ENCODE measurements around the gene CCNYL1.

CCNYL1 gene

GRCh38 chr2:207746131-207746530 is 34.7 kb downstream of the CCNYL1 start:
- ATAC-seq: peak; percentile 98

GRCh38 chr2:207747653-207748560 is 36.5 kb downstream of the CCNYL1 start:
- ATAC-seq: no peak
- TF ChIP-seq POU6F1 (CRISPR knock-in tag; IDR thresholded peaks at IDR 0.05; ENCODE audit: borderline replicate concordance, low read depth) (no peak), ZFP30 (CRISPR knock-in tag; IDR thresholded peaks at IDR 0.05) (no peak), CSRNP3 (CRISPR knock-in tag; IDR thresholded peaks at IDR 0.05) (no peak), CREB5 (CRISPR knock-in tag; IDR thresholded peaks at IDR 0.05; ENCODE audit: low read depth) (no peak), ARNTL (CRISPR knock-in tag; IDR thresholded peaks at IDR 0.05; ENCODE audit: borderline replicate concordance, low read depth) (no peak), ZFP3 (CRISPR knock-in tag; IDR thresholded peaks at IDR 0.05) (no peak), ZNF8 (CRISPR knock-in tag; IDR thresholded peaks at IDR 0.05) (no peak), ZNF70 (CRISPR knock-in tag; IDR thresholded peaks at IDR 0.05) (no peak), TCF4 (CRISPR knock-in tag; IDR thresholded peaks at IDR 0.05; ENCODE audit: borderline replicate concordance) (no peak), ESRRG (CRISPR knock-in tag; IDR thresholded peaks at IDR 0.05) (no peak), ZC3H10 (CRISPR knock-in tag; IDR thresholded peaks at IDR 0.05) (no peak), SNAI2 (CRISPR knock-in tag; IDR thresholded peaks at IDR 0.05) (no peak), RARB (CRISPR knock-in tag; IDR thresholded peaks at IDR 0.05) (no peak), BACH2 (CRISPR knock-in tag; IDR thresholded peaks at IDR 0.05; ENCODE audit: borderline replicate concordance) (no peak), PATZ1 (CRISPR knock-in tag; IDR thresholded peaks at IDR 0.05; ENCODE audit: borderline replicate concordance) (no peak), TSHZ2 (CRISPR knock-in tag; IDR thresholded peaks at IDR 0.05) (no peak), GLIS3 (CRISPR knock-in tag; IDR thresholded peaks at IDR 0.05) (no peak)

More at GRCh38 chr2:207746131-207746530, 34.7 kb downstream of the CCNYL1 start:
- no peak for TF ChIP-seq ESRRG (CRISPR knock-in tag; IDR thresholded peaks at IDR 0.05)
- no peak for TF ChIP-seq ZFP30 (CRISPR knock-in tag; IDR thresholded peaks at IDR 0.05)
- no peak for TF ChIP-seq BACH2 (CRISPR knock-in tag; IDR thresholded peaks at IDR 0.05; ENCODE audit: borderline replicate concordance)
- TF ChIP-seq ZC3H10 (CRISPR knock-in tag; IDR thresholded peaks at IDR 0.05): no peak
- TF ChIP-seq TCF4 (CRISPR knock-in tag; IDR thresholded peaks at IDR 0.05; ENCODE audit: borderline replicate concordance): no peak
- no peak for TF ChIP-seq GLIS3 (CRISPR knock-in tag; IDR thresholded peaks at IDR 0.05)
- no peak for TF ChIP-seq RARB (CRISPR knock-in tag; IDR thresholded peaks at IDR 0.05)
- TF ChIP-seq POU6F1 (CRISPR knock-in tag; IDR thresholded peaks at IDR 0.05; ENCODE audit: borderline replicate concordance, low read depth): no peak
- no peak for TF ChIP-seq OSR1 (CRISPR knock-in tag; IDR thresholded peaks at IDR 0.05)
- TF ChIP-seq CSRNP3 (CRISPR knock-in tag; IDR thresholded peaks at IDR 0.05): no peak
